Stimulated activated naive B cell treated with anti-CD40 and anti-IgM and Interleukin-4, amounts not matched to agents 10 μg/mL and 1 μg/mL and 100 μg/mL, for 72 hours (primary cell): ENCODE measurements around the gene KMT5B.

Experiments
- ATAC-seq, 2 donors: fragments of 150-1000 bp; cut with Tn5 transposase; replicated peaks; 2 replicates each; pipeline ENCODE4 v1.10.0; 2021; ENCODE audit warnings: moderate library complexity in 1 of 2
- DNase-seq: peaks from one replicate; pipeline ENCODE4 v3.0.0; 2021
- H3K27ac Mint-ChIP-seq: one replicate; pipeline ENCODE4 v1.8.0; 2022; ENCODE audit warnings: mild to moderate bottlenecking, mixed read lengths
- H3K27me3 Mint-ChIP-seq, 2 donors: one replicate each; pipeline ENCODE4 v1.8.0; 2022; ENCODE audit warnings: mixed read lengths in 2 of 2
- H3K36me3 Mint-ChIP-seq, 2 donors: one replicate each; pipeline ENCODE4 v1.8.0; 2022; ENCODE audit warnings: mixed read lengths in 2 of 2, mild to moderate bottlenecking in 1 of 2
- H3K4me1 Mint-ChIP-seq, 2 donors: one replicate each; pipeline ENCODE4 v1.8.0; 2022; ENCODE audit warnings: mixed read lengths in 2 of 2, mild to moderate bottlenecking in 1 of 2
- H3K4me3 Mint-ChIP-seq, 2 donors: one replicate each; pipeline ENCODE4 v1.8.0; 2022; ENCODE audit warnings: mild to moderate bottlenecking in 2 of 2, mixed read lengths in 2 of 2, moderate library complexity in 1 of 2
- H3K9me3 Mint-ChIP-seq, 2 donors: one replicate each; pipeline ENCODE4 v1.8.0; 2022; ENCODE audit warnings: mixed read lengths in 2 of 2, mild to moderate bottlenecking in 1 of 2

Gene KMT5B

DNA sequence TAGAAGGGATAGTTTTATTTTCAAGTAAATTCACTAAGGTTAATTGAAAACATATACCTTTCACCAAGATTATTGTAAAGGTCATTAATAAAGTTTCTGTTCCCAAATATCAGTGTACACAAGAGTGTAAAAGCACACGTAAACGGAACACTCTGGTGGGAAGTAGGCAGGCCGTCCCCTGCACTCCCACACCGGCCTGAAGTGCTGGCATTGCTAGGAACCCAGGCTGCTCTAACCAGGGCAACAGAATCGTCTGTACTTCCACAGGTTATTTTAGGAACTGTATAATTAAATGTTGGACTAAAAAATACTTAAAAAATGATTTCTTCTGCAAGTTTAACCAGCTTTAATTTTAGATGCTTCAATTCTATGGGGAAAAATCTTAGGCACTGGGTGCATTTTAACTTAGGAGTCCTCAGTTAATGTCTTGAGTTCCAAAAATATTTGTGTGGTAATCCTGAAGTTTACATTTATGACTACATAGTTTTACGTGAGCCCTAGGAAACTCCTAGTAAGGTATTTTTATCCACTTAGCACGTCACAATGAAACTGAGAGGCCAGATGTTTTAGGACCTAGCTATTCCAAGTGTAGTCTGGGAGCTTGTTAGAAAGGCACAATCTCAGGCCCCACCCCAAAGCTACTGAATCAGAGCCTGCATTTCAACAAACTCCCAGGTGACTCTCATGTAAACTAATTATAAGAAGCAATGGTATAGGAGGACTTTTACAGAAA lies 31.2 kb downstream of the KMT5B start:
- peaks cover 13 to 15% of the 10 kb centered on the region in 2 donors for H3K36me3 Mint-ChIP-seq
- DNase-seq (no peak), ATAC-seq (no peak)
- no peak overlapping the region for H3K4me3 Mint-ChIP-seq
- peaks cover 1 to 9% of the 10 kb centered on the region in 2 donors for H3K4me1 Mint-ChIP-seq
- no peaks in the 10 kb centered on the region for H3K9me3 Mint-ChIP-seq
- no peaks in the 10 kb centered on the region for H3K27me3 Mint-ChIP-seq
- H3K27ac Mint-ChIP-seq = no peak overlapping the region

DNA sequence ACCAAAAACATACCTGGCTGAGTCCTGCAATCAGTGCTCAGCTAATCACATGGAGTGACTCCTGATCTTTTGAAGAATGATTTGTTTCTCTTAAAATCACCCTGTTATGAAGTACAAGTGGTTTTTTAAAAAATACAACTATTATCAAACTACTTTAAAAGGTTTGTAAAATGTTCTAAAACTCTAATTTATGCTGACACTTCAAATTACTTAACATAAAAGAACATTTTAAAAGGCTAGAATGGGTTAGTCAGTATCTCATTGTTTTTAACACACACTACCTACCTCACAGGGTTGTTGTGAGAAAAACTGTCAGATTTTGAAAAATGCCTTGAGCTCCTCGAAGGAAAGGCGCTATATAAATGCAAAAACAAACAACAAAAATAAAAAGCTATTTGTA lies 33.2 kb downstream of the KMT5B start:
- Mint-ChIP-seq H3K36me3 (peaks cover 16 to 19% of the 10 kb centered on the region in 2 donors), H3K27me3 (no peaks in the 10 kb centered on the region), H3K4me1 (peaks cover 0 to 1% of the 10 kb centered on the region in 2 donors), H3K27ac (no peak overlapping the region), H3K9me3 (no peaks in the 10 kb centered on the region), H3K4me3 (no peak overlapping the region)
- no peak for ATAC-seq
- DNase-seq = no peak

DNA sequence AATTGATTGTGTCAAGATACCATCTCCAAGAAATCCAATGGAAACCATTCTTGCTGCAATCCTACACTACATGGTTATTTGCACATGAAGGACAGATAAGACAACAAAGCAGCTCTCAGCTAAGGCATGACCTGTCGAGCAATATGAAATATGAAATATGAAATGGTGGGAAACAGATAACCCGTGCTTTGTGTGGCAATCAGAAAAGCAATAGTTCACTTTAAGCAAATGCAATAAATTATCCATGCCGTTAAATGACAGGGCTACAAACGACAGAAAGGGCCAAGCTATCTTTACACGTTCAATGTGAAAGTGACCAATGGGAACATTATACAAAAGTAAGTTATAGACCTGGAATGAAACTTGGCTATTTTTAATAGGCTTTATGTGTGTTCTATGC lies 35.2 kb downstream of the KMT5B start:
- no peak overlapping the region for H3K27ac Mint-ChIP-seq
- ATAC-seq (no peak), DNase-seq (no peak)
- peaks cover 12 to 19% of the 10 kb centered on the region in 2 donors for H3K36me3 Mint-ChIP-seq
- H3K4me1 Mint-ChIP-seq = peaks cover 0 to 1% of the 10 kb centered on the region in 2 donors
- H3K27me3 Mint-ChIP-seq = no peaks in the 10 kb centered on the region
- no peak overlapping the region for H3K4me3 Mint-ChIP-seq
- no peaks in the 10 kb centered on the region for H3K9me3 Mint-ChIP-seq

DNA sequence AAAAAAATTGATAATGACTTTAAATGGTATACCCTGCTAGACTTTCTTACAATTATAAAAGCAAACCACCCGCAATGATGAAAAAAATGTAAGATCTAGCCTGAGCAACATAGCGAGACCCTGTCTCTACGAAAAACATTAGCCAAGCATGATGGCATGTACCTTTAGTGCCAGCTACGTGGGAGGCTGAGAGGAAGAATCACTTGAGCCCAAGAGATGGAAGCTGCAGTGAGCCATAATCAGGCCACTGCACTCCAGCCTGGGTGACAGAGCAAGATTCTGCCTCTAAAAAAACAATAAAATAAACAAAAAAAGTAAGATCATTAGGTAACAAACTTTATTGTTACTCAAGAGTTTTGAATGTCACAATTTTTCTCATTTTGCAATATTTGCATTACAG lies 39.2 kb downstream of the KMT5B start:
- Mint-ChIP-seq H3K9me3 (no peaks in the 10 kb centered on the region), H3K27ac (no peak overlapping the region), H3K36me3 (peaks cover 13 to 20% of the 10 kb centered on the region in 2 donors), H3K27me3 (no peaks in the 10 kb centered on the region), H3K4me1 (no peaks in the 10 kb centered on the region), H3K4me3 (no peak overlapping the region)
- ATAC-seq = no peak
- no peak for DNase-seq

GRCh38 chr11:68169442-68169841 lies 43.7 kb downstream of the KMT5B start:
- Mint-ChIP-seq H3K9me3 (no peaks in the 10 kb centered on the region), H3K27ac (no peak overlapping the region)

GRCh38 chr11:68168694-68169093 lies 44.4 kb downstream of the KMT5B start:
- DNase-seq = no peak
- Mint-ChIP-seq H3K9me3 (no peaks in the 10 kb centered on the region), H3K4me3 (no peak overlapping the region), H3K36me3 (peaks cover 15 to 31% of the 10 kb centered on the region in 2 donors), H3K4me1 (peaks cover 3 to 6% of the 10 kb centered on the region in 2 donors), H3K27me3 (no peaks in the 10 kb centered on the region), H3K27ac (no peak overlapping the region)
- ATAC-seq = no peak

More at GRCh38 chr11:68169442-68169841, 43.7 kb downstream of the KMT5B start:
- no peak for ATAC-seq
- H3K4me1 Mint-ChIP-seq = peaks cover 0 to under 1% of the 10 kb centered on the region in 2 donors
- no peak overlapping the region for H3K4me3 Mint-ChIP-seq
- peaks cover 16 to 29% of the 10 kb centered on the region in 2 donors for H3K36me3 Mint-ChIP-seq
- no peaks in the 10 kb centered on the region for H3K27me3 Mint-ChIP-seq
- no peak for DNase-seq

DNA sequence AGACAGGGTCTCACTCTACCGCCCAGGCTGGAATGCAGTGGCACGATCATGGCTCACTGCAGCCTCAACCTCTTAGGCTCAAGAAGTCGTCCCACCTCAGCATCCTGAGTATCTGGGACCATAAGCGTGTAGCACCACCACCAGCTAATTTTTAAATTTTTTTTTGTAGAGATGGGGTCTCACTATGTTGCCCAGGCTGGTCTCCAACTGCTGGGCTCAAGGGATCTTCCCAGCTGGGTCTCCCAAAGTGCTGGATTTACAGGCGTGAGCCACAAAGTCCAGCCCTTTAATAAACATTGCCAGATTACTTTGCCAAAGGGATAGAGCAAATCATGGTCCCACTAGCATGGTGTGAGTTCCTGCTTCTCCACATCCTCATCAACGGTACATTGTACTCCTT lies 45.6 kb downstream of the KMT5B start:
- Mint-ChIP-seq H3K27me3 (no peaks in the 10 kb centered on the region), H3K4me1 (peaks cover 3 to 6% of the 10 kb centered on the region in 2 donors), H3K36me3 (peaks cover 18 to 39% of the 10 kb centered on the region in 2 donors)

DNA sequence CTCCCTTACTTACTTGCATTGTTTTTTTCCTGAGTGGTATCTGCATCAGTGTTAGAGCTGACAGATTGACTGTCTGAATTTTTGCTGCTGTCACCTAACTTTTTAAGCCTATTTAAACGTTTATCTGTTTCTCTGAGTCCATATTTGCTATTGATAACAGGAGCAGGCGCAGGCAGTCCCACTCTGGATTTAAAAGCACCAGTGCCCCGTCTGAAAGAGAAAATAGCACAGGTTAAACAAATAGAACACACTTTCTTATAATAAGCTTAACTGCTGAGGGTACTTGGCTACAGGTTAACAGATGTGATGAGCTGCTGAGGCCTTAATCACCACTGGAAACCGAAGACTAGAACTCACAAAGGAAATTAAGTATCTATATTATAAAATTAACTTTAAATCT lies 46.1 kb downstream of the KMT5B start:
- peaks cover 22 to 42% of the 10 kb centered on the region in 2 donors for H3K36me3 Mint-ChIP-seq
- no peaks in the 10 kb centered on the region for H3K9me3 Mint-ChIP-seq
- H3K4me3 Mint-ChIP-seq = no peak overlapping the region
- ATAC-seq = no peak
- no peak for DNase-seq
- no peak overlapping the region for H3K27ac Mint-ChIP-seq
- H3K4me1 Mint-ChIP-seq = peaks cover 3 to 6% of the 10 kb centered on the region in 2 donors
- no peaks in the 10 kb centered on the region for H3K27me3 Mint-ChIP-seq

More for the DNA sequence above, 45.6 kb downstream of the KMT5B start:
- Mint-ChIP-seq H3K9me3 (no peaks in the 10 kb centered on the region), H3K27ac (no peak overlapping the region), H3K4me3 (no peak overlapping the region)
- no peak for ATAC-seq
- no peak for DNase-seq

GRCh38 chr11:68165601-68166000 lies 47.5 kb downstream of the KMT5B start:
- H3K36me3 Mint-ChIP-seq = peaks cover 24 to 46% of the 10 kb centered on the region in 2 donors
- H3K27me3 Mint-ChIP-seq = no peaks in the 10 kb centered on the region
- DNase-seq (no peak), ATAC-seq (no peak)
- peaks cover 3 to 6% of the 10 kb centered on the region in 2 donors for H3K4me1 Mint-ChIP-seq
- no peak overlapping the region for H3K4me3 Mint-ChIP-seq
- H3K27ac Mint-ChIP-seq = no peak overlapping the region
- H3K9me3 Mint-ChIP-seq = no peaks in the 10 kb centered on the region

GRCh38 chr11:68164437-68164836 lies 48.7 kb downstream of the KMT5B start:
- ATAC-seq (no peak), DNase-seq (no peak)
- Mint-ChIP-seq H3K36me3 (peaks cover 23 to 44% of the 10 kb centered on the region in 2 donors), H3K9me3 (no peaks in the 10 kb centered on the region), H3K27me3 (no peaks in the 10 kb centered on the region), H3K4me3 (no peak overlapping the region), H3K27ac (no peak overlapping the region), H3K4me1 (peaks cover 3 to 6% of the 10 kb centered on the region in 2 donors)

DNA sequence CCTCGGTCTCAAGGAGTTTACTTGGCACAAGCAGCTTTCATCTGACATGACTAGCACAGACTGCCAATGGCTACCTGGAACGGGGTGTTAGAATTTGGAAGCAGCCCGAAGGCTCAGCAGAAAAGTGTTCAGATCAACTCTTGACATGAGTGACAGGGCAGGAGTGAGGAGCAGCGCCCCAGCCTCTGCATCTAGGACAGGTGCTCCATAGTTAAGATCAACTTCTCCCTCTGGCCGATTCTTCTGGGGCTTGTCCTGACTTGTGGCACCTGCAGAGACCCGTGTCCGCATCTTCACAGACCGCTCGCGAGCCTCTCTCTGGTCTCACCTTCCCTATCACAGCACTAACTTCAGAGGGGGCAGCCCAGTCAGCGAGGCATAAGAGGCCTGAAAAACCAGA lies 49.4 kb downstream of the KMT5B start:
- H3K36me3 Mint-ChIP-seq = peaks cover 21 to 46% of the 10 kb centered on the region in 2 donors

DNA sequence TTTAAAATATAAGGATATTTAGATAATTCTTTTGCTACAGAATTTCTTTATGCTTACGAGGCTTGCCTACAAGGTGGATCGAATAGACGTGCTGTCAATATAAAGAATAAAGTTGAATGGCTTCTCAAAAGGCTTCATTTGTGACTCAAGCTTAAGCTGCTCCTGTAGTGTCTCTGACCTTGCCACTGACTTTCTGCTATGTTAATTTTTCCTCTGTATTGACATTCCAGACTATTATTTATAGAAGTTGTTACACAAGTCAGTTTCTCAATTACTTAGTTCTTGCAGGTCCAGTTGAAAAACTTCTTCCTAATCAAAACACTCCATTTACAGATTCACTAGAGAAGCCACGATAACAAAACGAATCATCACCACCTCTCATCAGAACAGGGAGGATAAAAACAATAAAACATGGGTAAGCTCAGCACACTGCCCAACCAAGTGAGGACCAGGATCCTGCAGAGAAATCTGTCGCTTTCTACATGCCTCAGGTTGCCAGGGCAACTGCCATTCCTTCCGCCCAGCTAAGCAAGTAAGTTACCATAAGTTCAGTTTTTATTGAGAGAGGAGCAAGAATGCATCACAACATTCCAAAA lies 52.9 kb downstream of the KMT5B start:
- Mint-ChIP-seq H3K36me3 (peaks cover 25 to 46% of the 10 kb centered on the region in 2 donors), H3K4me3 (no peak overlapping the region), H3K27ac (no peak overlapping the region), H3K9me3 (no peaks in the 10 kb centered on the region), H3K27me3 (no peaks in the 10 kb centered on the region), H3K4me1 (peaks cover 3 to 6% of the 10 kb centered on the region in 2 donors)
- DNase-seq = no peak
- no peak for ATAC-seq

More for the DNA sequence above, 49.4 kb downstream of the KMT5B start:
- ATAC-seq (no peak), DNase-seq (no peak)
- Mint-ChIP-seq H3K9me3 (no peaks in the 10 kb centered on the region), H3K27me3 (no peaks in the 10 kb centered on the region), H3K27ac (no peak overlapping the region), H3K4me3 (no peak overlapping the region), H3K4me1 (peaks cover 3 to 6% of the 10 kb centered on the region in 2 donors)

DNA sequence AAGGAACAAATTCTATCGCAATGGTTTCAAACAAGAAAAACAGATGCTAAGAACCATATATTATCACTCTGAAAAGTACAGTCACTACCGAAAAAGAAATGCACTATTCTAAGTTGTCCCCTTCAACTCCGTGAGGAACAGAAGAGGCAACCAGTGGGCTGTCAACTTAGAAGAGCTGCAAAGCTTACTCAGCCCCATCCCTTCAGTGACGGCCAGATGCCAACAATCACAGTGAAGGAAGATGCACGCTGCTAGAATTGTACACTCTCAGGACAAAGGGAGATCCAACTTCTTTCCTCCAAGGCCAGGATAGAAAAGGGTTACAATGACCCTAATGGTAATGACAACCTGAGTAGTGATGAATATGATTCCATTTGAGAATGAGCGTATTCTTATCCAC lies 53.4 kb downstream of the KMT5B start:
- Mint-ChIP-seq H3K4me1 (peaks cover 3 to 6% of the 10 kb centered on the region in 2 donors), H3K27ac (no peak overlapping the region), H3K36me3 (peaks cover 25 to 46% of the 10 kb centered on the region in 2 donors), H3K9me3 (no peaks in the 10 kb centered on the region), H3K27me3 (no peaks in the 10 kb centered on the region), H3K4me3 (no peak overlapping the region)
- ATAC-seq = no peak
- DNase-seq = no peak

- Mint-ChIP-seq H3K36me3 (peaks cover 25 to 44% of the 10 kb centered on the region in 2 donors), H3K4me3 (no peak overlapping the region), H3K9me3 (no peaks in the 10 kb centered on the region), H3K27me3 (no peaks in the 10 kb centered on the region), H3K4me1 (peaks cover 1 to 2% of the 10 kb centered on the region in 2 donors), H3K27ac (no peak overlapping the region)
- ATAC-seq (no peak), DNase-seq (no peak)
Observed at GRCh38 chr11:68159161-68159560, 53.9 kb downstream of the KMT5B start.

DNA sequence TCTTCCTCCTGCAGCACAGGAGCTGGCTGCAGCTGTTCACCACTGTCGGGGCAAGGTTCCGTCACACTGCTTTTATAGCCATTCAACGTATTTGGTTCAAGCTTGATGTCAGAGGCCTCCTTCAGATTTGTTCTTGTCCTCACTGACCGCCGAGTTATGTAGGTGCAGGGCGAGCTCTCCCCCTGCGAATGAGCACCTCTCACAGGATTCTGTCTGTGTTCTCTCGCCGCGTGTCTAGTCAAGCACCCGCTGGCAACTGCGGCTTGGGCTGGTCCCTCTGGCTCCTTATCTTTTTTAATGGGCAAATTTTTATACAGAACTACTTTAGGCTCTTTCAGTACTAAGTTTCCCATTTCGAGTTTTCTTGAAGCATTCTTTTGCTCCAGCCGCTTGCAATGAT lies 54.5 kb downstream of the KMT5B start:
- no peak for ATAC-seq
- H3K36me3 Mint-ChIP-seq = peaks cover 25 to 39% of the 10 kb centered on the region in 2 donors
- H3K27ac Mint-ChIP-seq = no peak overlapping the region
- H3K27me3 Mint-ChIP-seq = no peaks in the 10 kb centered on the region
- no peak for DNase-seq
- H3K9me3 Mint-ChIP-seq = no peaks in the 10 kb centered on the region
- H3K4me3 Mint-ChIP-seq = no peak overlapping the region
- no peaks in the 10 kb centered on the region for H3K4me1 Mint-ChIP-seq
